GM21390 (cell line): ENCODE data around the gene EDIL3.

ENCODE experiments used
- ATAC-seq: cut with Tn5 transposase; IDR thresholded peaks from one replicate; pipeline ENCODE4 v1.9.1; 2021; ENCODE audit not compliant: unreplicated experiment

Gene EDIL3

GRCh38 chr5:83919071-83920041, 465.3 kb downstream of the EDIL3 start:
- ATAC-seq: peak; percentile 64

- ATAC-seq: no peak
Observed at GRCh38 chr5:83917261-83917908, 467.3 kb downstream of the EDIL3 start.

DNA sequence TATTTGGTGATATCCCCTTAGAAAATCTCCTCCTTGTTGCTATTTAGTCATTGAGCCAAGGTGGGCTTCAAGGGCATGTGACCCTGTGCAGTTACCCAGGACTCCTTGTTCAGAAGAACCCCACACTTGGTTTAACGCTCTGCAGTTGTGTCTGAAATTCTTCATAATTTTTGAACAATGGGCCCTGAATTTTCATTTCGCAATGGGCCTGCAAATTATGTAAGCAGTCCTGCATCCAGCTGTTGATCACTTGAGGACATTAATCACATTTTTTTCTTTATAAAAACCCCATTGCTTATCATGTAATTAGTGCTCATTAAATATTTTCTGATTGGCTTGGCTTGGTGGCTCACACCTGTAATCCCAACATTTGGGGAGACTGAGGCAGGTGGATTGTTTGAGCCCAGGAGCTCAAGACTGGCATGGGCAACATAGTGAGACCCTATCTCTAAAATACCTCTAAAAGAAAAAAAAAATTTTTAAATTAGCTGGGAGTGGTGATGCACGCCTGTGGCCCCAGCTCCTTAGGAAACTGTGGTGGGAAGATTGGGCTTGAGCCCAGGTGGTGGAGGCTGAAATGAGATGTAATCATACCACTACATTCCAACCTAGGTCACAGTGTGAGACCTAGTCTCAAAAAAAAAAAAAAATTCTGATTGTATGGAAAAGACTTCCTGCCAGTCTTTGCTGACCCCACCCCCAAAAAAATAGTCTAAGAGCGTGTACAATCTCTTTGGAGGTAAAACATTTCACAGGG, 469.8 kb downstream of the EDIL3 start:
- ATAC-seq: no peak

- ATAC-seq: no peak
Observed at GRCh38 chr5:83914199-83914598, 470.5 kb downstream of the EDIL3 start.

GRCh38 chr5:83913593-83913992, 471.1 kb downstream of the EDIL3 start:
- ATAC-seq: no peak

GRCh38 chr5:83911367-83911919, 473.2 kb downstream of the EDIL3 start:
- ATAC-seq: no peak

DNA sequence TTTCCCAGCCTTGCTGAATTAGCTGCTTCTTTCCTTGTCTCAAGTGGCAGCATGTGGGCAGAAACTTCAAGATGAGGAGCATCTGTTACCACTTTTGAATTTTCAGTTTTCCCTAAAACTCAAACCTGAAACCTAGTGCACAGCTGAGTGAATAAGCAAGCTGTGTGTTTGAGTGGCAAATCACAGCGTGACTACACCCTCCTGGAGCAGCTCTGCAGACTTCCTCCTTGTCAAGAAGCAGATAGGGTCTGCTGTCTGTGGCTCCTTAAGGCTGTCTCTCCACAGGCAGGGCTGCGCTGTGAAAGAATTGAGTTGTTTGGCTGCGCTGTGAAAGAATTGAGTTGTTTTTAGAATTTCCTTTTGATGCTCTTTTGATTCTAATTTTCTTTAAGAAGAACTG, 484.4 kb downstream of the EDIL3 start:
- no peak for ATAC-seq

DNA sequence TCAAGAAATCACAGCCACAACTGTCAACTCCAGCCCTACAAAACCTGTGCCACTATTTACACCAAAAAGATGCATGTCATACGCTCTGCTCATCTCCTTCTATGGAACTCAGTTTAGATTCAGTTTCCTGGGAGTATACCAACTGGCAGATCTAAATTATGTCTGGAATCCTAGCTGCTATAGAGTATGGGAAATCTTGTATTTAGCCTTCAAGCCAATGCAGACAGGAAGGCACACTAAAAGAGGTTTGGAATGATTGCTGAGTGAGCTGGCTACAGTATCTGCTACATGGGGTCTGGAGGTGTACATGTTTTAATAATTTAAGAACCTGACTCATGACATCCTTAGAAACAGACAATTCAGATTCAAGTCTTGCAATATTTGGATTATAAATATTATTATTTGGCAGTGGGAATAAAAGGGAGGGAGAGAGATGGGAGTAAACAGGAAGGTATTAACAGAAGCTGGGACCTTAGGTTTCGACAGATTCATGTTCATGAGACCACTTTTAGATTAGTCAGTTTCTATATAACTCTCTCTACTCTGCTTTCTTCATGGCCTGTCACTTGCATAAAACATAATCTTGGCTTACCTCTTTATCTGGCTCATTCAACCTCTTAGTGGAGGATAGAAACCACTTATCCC, 485.2 kb downstream of the EDIL3 start:
- ATAC-seq: no peak

GRCh38 chr5:83895860-83896259, 488.8 kb downstream of the EDIL3 start:
- no peak for ATAC-seq

DNA sequence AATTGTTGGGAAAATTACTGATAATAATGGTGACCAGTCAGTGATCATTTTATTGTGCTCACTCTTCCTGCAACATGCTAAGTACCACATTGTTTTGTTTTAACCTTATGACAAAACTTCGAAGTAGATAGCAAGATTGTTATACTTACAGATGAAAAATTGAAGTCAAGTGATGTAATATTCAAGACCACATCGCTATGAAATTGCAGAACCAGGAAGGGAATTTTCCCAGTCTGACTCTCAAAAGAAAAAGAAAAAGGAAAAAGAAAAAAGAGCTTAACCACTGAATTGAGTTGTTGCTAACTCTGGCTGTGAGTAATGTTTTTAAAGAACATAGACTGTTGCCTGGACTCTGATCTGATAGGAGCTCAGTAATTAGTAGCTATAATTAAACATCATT, 493.4 kb downstream of the EDIL3 start:
- ATAC-seq: no peak
